ENCODE data around the gene FADS3. TPM values are rescaled to one million over a fixed set of nuclear protein-coding genes. Genes with fewer than 3 reads are reported as not detected.

The FADS3 gene
- total and polyA plus RNA-seq, 2 donors (not counting 3 experiments of a cell fraction or from before 2014, with no cell fraction given) = 216 to 346 TPM

DNA sequence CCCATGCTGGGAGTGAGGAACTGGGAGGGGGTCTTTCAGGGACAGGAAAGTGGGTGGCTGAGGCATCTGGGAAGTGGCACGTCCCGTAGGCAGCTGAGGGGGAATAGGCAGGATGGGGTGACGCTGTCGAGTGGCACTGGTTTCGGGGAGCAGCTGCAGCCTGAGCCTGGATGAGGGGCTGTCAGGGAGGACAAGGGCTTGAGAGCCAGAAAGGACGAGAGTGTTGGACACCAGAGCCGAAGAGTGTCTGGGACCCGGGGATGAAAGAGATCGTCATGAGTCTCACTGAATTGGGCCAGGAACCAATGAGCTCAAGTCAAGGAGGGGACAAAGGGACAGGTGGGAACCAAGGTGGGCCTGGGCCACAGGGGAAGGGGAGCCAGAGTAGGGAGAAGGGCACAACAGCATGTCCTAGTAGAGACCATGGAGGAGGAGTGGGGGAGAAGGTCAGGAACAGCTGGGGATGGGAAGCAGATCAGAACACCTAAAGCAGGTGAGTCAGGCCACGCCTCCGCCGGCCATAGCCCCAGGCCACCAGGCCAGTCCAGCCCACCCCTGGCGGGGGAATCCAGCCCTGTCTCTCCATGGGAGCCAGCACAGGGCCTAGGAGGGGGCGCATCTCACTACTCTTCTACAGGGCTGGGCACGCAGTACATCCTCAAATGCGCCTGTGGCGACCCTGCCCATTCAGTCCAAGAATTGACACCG, 21.8 kb upstream of the FADS3 start:
- no peaks in the 10 kb centered on the region for H3K36me3 ChIP-seq (ENCODE audit: control insufficient read depth in 2 of 2, extremely low read depth in 1 of 2, insufficient read depth in 2 of 2, low read length in 2 of 2)
- no peaks in the 10 kb centered on the region for H3K79me2 ChIP-seq (ENCODE audit: control insufficient read depth, insufficient read depth, low read length)
- no peak overlapping the region for H2AFZ ChIP-seq (ENCODE audit: low read depth, low read length)
- H3K4me2 ChIP-seq (ENCODE audit: insufficient read depth, low read length) = no peak overlapping the region
- dilution Hi-C loops (cut with MboI; ENCODE audit: extremely low pct_ligation_motif_present, low sequenced_read_pairs) = no loop called here
- DNase-seq (ENCODE audit: low read depth, low spot score) (no peak), FAIRE-seq (no peak)
- BruUV-seq (replicated peaks) = no TSS peak
- H3K27ac ChIP-seq (ENCODE audit: insufficient read depth, low read depth, low read length) = no peak overlapping the region
- no peaks in the 10 kb centered on the region for H4K20me1 ChIP-seq (replicated peaks; ENCODE audit: control insufficient read depth, extremely low read depth, insufficient read depth, low read length)
- ChIA-PET CTCF (interaction anchor here (1.1 to 1.3 kb wide), 2 partner anchors 10 to 13 kb away, joined by 3 read pairs; no protein-coding TSS in a partner anchor), POLR2A (no interaction called here)
- no peaks in the 10 kb centered on the region for H3K9me3 ChIP-seq (replicated peaks; ENCODE audit: control insufficient read depth, insufficient read depth, low read length)
- intact Hi-C loops (cut with micrococcal nuclease) = no loop called here
- TF ChIP-seq POLR2A (IDR thresholded peaks at IDR 0.05; ENCODE audit: low read depth, low read length) (no peak), EZH2 (IDR thresholded peaks at IDR 0.05; ENCODE audit: borderline replicate concordance, low read depth, low read length, severe bottlenecking) (no peak), MYC (IDR thresholded peaks at IDR 0.05; ENCODE audit: low read depth, low read length) (no peak), GATA2 (IDR thresholded peaks at IDR 0.05; ENCODE audit: insufficient read depth, insufficient read length, low read depth, low read length) (no peak), FOS (IDR thresholded peaks at IDR 0.05; ENCODE audit: borderline replicate concordance, insufficient read depth, low read length) (no peak), JUN (IDR thresholded peaks at IDR 0.05; ENCODE audit: borderline replicate concordance, insufficient read depth, insufficient read length, low read depth) (no peak), POLR2AphosphoS5 (IDR thresholded peaks at IDR 0.05; ENCODE audit: insufficient read depth, low read depth, low read length) (no peak)
- TF ChIP-seq, protein P1, sequence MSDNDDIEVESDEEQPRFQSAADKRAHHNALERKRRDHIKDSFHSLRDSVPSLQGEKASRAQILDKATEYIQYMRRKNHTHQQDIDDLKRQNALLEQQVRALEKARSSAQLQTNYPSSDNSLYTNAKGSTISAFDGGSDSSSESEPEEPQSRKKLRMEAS (IDR thresholded peaks at IDR 0.05; ENCODE audit: insufficient read depth, insufficient read length) = no peak
- TF ChIP-seq, protein P2, sequence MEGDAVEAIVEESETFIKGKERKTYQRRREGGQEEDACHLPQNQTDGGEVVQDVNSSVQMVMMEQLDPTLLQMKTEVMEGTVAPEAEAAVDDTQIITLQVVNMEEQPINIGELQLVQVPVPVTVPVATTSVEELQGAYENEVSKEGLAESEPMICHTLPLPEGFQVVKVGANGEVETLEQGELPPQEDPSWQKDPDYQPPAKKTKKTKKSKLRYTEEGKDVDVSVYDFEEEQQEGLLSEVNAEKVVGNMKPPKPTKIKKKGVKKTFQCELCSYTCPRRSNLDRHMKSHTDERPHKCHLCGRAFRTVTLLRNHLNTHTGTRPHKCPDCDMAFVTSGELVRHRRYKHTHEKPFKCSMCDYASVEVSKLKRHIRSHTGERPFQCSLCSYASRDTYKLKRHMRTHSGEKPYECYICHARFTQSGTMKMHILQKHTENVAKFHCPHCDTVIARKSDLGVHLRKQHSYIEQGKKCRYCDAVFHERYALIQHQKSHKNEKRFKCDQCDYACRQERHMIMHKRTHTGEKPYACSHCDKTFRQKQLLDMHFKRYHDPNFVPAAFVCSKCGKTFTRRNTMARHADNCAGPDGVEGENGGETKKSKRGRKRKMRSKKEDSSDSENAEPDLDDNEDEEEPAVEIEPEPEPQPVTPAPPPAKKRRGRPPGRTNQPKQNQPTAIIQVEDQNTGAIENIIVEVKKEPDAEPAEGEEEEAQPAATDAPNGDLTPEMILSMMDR (IDR thresholded peaks at IDR 0.05; ENCODE audit: extremely low read depth in 1 of 2, insufficient read depth in 1 of 2, low read depth in 1 of 2, low read length in 2 of 2) = no peak
- H3K27me3 ChIP-seq (ENCODE audit: control insufficient read depth in 2 of 2, insufficient read depth in 2 of 2, low read length in 2 of 2) = peaks cover 4 to 6% of the 10 kb centered on the region in 2 experiments
- no peak overlapping the region for H3K4me3 ChIP-seq (replicated peaks in 1 of 3; ENCODE audit: insufficient read depth in 1 of 3, low read depth in 1 of 3, low read length in 3 of 3)
- H3K4me1 ChIP-seq (ENCODE audit: control insufficient read depth, extremely low read depth, insufficient read depth, low read length) = no peaks in the 10 kb centered on the region
- no peaks in the 10 kb centered on the region for H3K9me1 ChIP-seq (replicated peaks; ENCODE audit: control insufficient read depth, extremely low read depth, insufficient read depth, low read length)
- H3K9ac ChIP-seq (replicated peaks; ENCODE audit: extremely low read depth, insufficient read depth, low read length) = no peak overlapping the region
